Mucosa of rectum (tissue), 2 donors: ENCODE data around the gene C2CD4C.

Experiments
- H3K27ac ChIP-seq, 2 donors: one replicate each; pipeline ENCODE4 v1.7.0; 2013; ENCODE audit warnings: inconsistent platforms in 2 of 2, low read depth in 2 of 2, low read length in 2 of 2
- H3K27me3 ChIP-seq, 2 donors: one replicate each; pipeline ENCODE4 v1.7.0; 2013; ENCODE audit warnings: low read length in 2 of 2; ENCODE audit not compliant: control insufficient read depth in 2 of 2, insufficient read depth in 2 of 2
- H3K36me3 ChIP-seq, 2 donors: one replicate each; pipeline ENCODE4 v1.7.0; 2013; ENCODE audit warnings: low read length in 2 of 2; ENCODE audit not compliant: control insufficient read depth in 2 of 2, insufficient read depth in 2 of 2
- H3K4me1 ChIP-seq, 2 donors: one replicate each; pipeline ENCODE4 v1.7.0; 2013; ENCODE audit warnings: low read length in 2 of 2, mild to moderate bottlenecking in 1 of 2; ENCODE audit not compliant: control insufficient read depth in 2 of 2, insufficient read depth in 2 of 2
- H3K4me3 ChIP-seq, 2 donors: one replicate each; pipeline ENCODE4 v1.7.0; 2013; ENCODE audit warnings: low read length in 2 of 2
- H3K9ac ChIP-seq, 2 donors: one replicate each; pipeline ENCODE4 v1.7.0; 2013; ENCODE audit warnings: low read length in 2 of 2, low read depth in 1 of 2, mild to moderate bottlenecking in 1 of 2
- H3K9me3 ChIP-seq, 2 donors: one replicate each; pipeline ENCODE4 v1.7.0; 2013; ENCODE audit warnings: low read length in 2 of 2; ENCODE audit not compliant: control insufficient read depth in 2 of 2
- donor health status: healthy.
- donor health status: Normal muscosa, but diverticular disease.

C2CD4C gene

DNA sequence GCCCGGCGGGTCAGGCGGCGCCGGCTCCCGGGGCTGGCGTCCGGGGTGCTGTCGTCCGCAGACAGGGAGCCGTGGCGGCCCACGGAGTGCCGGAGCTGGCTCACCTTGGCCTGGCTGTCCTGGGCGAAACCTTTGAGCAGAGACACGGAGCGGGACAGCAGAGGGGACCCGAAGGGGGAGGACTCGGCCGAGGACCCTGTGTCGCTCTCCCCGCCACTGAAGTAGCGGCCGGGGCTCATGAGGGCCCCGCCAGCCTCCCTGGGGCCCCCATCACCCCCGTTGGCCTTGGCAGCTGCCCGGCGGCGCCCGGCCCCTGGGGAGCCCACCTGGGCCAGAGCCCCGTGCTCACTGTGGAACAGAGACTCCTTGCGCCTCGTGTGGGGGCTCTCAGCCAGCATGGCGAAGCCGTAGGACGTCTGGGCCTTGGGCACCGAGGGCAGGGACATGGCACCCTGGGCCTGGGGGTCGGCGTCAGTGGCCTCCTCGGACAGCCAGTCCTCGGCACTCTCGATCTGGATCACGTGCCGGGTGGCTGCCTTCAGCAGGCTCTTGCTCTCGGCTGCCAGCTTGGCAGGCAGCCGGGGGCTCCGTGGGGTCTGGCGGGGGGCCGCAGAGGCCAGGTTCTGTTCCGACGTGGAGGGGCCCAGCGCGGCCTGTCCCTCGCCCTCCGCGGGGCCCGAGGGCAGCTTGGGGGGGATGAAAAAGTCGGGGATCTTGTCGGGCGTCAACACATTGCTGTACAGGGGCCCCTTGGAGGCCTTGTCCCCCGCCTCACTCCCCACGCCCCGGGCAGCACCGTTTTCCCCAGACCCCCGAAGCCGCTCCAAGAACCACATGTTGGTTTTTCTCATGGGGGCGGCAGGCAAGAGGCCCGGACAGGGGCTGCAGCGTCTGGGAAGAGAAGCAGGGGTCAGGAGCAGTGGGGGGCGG lies 1.2 kb downstream of the C2CD4C start:
- no peak overlapping the region for H3K4me3 ChIP-seq
- no peak overlapping the region for H3K9ac ChIP-seq
- H3K36me3 ChIP-seq: no peaks in the 10 kb centered on the region
- peaks cover 19 to 39% of the 10 kb centered on the region in 2 donors for H3K27me3 ChIP-seq
- H3K9me3 ChIP-seq: no peaks in the 10 kb centered on the region
- no peak overlapping the region for H3K27ac ChIP-seq
- peaks cover 2 to 11% of the 10 kb centered on the region in 2 donors for H3K4me1 ChIP-seq

DNA sequence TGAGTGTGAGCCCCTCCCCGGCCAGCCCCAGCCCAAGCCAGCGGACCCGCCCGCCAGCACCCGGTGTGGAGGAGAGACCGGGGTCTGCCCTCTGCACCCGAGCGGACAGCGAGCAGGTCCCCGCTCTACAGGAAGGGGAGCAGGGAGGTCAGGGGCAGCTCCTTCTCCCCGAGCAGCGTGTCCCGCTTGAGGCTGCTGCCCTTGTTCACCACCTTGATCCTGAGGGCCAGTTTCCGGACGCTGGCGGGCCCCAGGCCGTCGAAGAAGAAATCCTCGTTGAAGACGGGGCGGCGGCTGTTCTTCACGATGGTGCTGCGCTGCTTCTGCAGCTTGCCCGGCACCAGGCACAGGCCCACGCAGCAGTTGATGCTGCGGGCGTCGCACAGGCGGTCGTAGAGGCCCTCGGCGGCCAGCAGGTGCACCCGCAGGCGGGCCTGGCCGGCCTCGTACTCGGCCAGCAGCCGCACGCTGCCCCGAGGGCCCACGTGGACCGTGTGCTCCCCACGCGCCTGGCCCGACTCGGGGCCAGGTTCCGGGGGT lies 1.9 kb downstream of the C2CD4C start:
- H3K36me3 ChIP-seq: no peaks in the 10 kb centered on the region
- H3K9me3 ChIP-seq: no peaks in the 10 kb centered on the region
- peaks cover 19 to 43% of the 10 kb centered on the region in 2 donors for H3K27me3 ChIP-seq
- no peak overlapping the region for H3K4me3 ChIP-seq
- peaks cover 2 to 11% of the 10 kb centered on the region in 2 donors for H3K4me1 ChIP-seq
- no peak overlapping the region for H3K9ac ChIP-seq
- no peak overlapping the region for H3K27ac ChIP-seq

DNA sequence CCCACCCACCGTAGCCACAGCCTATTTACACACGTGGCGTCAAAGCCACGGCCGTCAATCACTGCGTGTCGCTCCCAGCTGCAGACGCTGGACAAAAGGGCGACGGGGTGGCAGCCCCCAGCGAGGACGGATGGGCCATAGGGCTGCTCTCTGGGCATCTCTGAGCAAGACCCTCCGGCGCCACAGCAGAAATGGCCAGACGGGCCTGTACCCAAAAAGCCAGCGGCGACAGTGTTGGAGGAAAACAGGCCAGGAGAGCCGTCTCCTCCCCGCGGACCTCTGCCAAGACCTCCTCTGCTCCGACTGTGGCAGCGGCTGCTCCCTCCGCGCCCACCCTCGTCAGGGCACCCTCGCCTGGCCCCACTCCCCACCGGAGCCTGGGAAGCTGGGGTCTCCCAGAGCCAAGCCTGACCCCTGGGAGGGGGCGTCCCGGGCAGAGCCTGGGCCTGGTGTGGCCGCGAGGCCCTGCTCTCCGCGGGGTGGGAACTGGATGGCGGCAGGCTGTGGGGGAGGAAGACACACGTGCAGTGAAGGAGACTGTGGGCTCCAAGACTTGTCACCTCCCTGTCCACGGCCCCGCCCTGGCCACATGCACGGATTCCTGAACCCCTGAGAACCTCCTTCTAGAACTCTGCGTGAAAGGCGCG lies 2.7 kb downstream of the C2CD4C start:
- Histone ChIP-seq H3K27ac (no peak overlapping the region), H3K27me3 (peaks cover 19 to 42% of the 10 kb centered on the region in 2 donors), H3K9ac (no peak overlapping the region)

GRCh38 chr19:405121-405965 lies 3.6 kb downstream of the C2CD4C start:
- Histone ChIP-seq H3K9me3 (no peaks in the 10 kb centered on the region), H3K4me3 (no peak overlapping the region), H3K4me1 (peaks cover 2 to 11% of the 10 kb centered on the region in 2 donors), H3K36me3 (no peaks in the 10 kb centered on the region), H3K27me3 (peaks cover 18 to 44% of the 10 kb centered on the region in 2 donors), H3K27ac (no peak overlapping the region), H3K9ac (no peak overlapping the region)

More for the DNA sequence above, 2.7 kb downstream of the C2CD4C start:
- no peak overlapping the region for H3K4me3 ChIP-seq
- H3K9me3 ChIP-seq: no peaks in the 10 kb centered on the region
- H3K4me1 ChIP-seq: peaks cover 2 to 11% of the 10 kb centered on the region in 2 donors
- no peaks in the 10 kb centered on the region for H3K36me3 ChIP-seq

DNA sequence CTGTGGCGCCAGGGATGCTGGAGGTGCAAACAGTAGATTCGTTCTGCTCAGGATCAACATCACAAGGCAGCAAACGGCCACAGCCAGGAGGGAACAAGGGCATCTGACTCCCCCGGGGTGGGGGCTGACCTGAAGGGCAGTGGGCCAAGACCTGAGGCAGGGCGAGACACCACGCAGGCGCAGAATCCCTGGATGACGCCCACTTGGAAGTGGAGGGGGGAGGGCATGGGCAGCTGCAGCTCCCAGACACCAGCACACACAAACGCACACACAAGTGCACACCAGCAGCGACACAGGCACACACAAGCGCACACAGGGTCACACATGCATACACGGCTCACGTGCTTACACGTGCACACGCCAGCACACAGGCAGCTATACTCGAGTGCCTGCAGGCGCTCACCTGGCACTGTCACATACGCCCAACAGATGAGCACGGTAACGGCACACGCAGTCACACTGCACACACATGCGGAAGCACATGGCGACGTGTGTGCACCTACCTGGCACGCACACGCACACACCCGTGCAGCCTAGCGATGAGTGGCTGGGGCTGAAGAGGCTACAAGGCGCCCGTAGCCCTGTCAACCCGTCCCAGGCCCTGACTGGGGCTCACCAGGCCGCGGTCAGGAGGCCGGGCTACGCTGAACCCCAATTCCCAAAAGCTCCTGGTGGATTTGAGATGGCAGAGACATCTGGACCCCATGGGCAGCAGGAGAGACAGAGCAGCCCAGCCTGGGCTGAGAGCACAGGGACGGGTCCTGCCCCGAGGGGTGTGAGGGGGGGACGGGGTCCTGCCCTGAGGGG lies 5.5 kb downstream of the C2CD4C start:
- no peaks in the 10 kb centered on the region for H3K36me3 ChIP-seq
- H3K9ac ChIP-seq: no peak overlapping the region
- peaks cover 2 to 7% of the 10 kb centered on the region in 2 donors for H3K4me1 ChIP-seq
- no peak overlapping the region for H3K27ac ChIP-seq
- H3K4me3 ChIP-seq: no peak overlapping the region
- H3K27me3 ChIP-seq: peaks cover 9 to 32% of the 10 kb centered on the region in 2 donors
- H3K9me3 ChIP-seq: no peaks in the 10 kb centered on the region

DNA sequence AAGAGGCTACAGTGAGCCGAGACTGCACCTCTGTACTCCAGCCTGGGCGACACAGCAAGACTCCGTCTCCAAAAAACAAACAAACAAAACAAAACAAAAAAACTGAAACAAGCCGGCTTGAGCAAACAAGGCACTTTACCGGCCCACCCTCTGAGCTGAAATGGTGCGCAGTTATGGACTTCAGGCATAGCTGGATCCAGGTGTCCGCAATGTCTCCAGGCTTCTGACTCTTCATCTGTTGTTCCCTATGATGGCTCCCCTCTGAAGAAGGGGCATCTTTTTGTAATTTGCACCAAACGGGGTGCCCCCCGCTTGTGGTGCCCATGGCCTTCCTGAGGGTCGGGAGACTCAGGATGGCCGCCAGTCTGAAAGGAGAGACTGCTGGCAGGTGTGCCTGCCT lies 6.2 kb downstream of the C2CD4C start:
- Histone ChIP-seq H3K27ac (no peak overlapping the region), H3K9ac (no peak overlapping the region), H3K4me3 (no peak overlapping the region), H3K27me3 (peaks cover 9 to 32% of the 10 kb centered on the region in 2 donors), H3K36me3 (no peaks in the 10 kb centered on the region), H3K4me1 (peaks cover 2 to 7% of the 10 kb centered on the region in 2 donors), H3K9me3 (no peaks in the 10 kb centered on the region)

GRCh38 chr19:401866-402511 lies 7.0 kb downstream of the C2CD4C start:
- no peak overlapping the region for H3K9ac ChIP-seq
- H3K27ac ChIP-seq: no peak overlapping the region
- H3K36me3 ChIP-seq: no peaks in the 10 kb centered on the region
- H3K4me1 ChIP-seq: peaks cover 2 to 7% of the 10 kb centered on the region in 2 donors
- H3K9me3 ChIP-seq: no peaks in the 10 kb centered on the region
- H3K27me3 ChIP-seq: peaks cover 9 to 32% of the 10 kb centered on the region in 2 donors
- no peak overlapping the region for H3K4me3 ChIP-seq

DNA sequence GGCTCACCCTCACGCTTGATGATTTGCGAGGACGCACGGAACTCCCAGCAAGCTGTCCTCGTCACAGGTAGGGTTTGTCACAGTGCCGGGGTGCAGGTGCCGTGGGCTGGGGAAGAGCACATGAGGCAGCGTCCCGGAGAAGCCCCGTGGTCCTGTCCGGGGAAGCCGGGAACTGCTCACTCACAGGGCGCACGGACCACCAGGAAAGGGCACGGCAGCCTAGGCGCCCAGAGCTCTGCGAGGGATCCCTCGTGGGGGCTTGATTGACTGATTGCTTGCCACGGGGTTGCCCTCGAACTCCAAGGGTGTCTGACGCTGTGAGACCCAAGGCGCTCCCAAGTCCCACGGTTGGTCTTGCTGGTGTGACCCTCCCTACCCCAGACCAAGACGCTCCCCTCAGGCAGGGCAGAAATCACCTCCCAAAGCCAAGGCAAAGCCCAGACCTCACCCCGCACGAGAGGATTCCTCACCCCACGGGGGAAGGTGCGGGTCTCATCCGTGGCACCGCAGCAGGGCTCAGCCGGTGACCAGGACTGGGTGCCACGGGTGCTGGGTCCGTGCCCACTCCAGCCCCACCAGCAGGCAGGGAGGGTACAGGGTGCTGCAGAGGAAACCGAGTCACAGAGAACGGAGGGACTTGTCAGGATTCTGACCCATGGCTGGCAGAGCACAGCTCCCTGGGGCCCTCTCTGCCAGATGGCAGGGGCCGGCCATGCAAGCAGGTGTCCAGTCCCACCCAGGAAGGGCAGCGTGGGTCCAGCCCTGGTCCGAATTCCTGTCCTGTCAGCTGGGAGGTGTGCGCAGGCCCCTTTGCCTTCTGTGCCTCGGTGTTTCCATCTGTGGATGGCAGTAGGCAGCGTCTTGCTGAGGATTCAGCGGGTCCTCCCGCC lies 7.7 kb downstream of the C2CD4C start:
- H3K4me1 ChIP-seq: peaks cover 2 to 7% of the 10 kb centered on the region in 2 donors
- no peak overlapping the region for H3K27ac ChIP-seq
- no peaks in the 10 kb centered on the region for H3K9me3 ChIP-seq
- no peak overlapping the region for H3K4me3 ChIP-seq
- no peak overlapping the region for H3K9ac ChIP-seq
- no peaks in the 10 kb centered on the region for H3K36me3 ChIP-seq
- H3K27me3 ChIP-seq: peaks cover 8 to 27% of the 10 kb centered on the region in 2 donors
